Measurements from ENCODE around the gene CACNB2. TPM values are rescaled to one million over a fixed set of nuclear protein-coding genes. Genes with fewer than 3 reads are reported as not detected.

Gene CACNB2
- total RNA-seq, 1 donor from 2014 or later = not detected

DNA sequence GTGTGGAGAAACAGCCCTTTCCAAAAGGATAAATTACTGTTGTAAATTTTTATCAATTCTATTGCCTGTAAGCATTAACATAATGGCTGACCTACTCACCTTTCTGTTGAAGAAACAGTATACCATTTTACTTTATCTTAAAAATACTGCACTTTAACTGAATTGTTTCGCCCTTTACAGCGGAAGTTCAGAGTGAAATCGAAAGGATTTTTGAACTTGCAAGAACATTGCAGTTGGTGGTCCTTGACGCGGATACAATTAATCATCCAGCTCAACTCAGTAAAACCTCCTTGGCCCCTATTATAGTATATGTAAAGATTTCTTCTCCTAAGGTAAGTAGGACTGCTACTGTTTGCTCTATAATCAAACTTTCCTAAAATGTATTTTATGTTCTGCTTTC lies 393.7 kb downstream of the CACNB2 start:
- DNase-seq = no peak
- Mint-ChIP-seq H3K27ac (no peak overlapping the region), H3K27me3 (no peaks in the 10 kb centered on the region), H3K4me1 (no peaks in the 10 kb centered on the region), H3K9me3 (peaks cover 7% of the 10 kb centered on the region), H3K4me3 (no peak overlapping the region), H3K36me3 (ENCODE audit: low read depth) (peaks cover 40% of the 10 kb centered on the region)
- CTCF ChIA-PET = no interaction called here
- TF ChIP-seq, protein P1, sequence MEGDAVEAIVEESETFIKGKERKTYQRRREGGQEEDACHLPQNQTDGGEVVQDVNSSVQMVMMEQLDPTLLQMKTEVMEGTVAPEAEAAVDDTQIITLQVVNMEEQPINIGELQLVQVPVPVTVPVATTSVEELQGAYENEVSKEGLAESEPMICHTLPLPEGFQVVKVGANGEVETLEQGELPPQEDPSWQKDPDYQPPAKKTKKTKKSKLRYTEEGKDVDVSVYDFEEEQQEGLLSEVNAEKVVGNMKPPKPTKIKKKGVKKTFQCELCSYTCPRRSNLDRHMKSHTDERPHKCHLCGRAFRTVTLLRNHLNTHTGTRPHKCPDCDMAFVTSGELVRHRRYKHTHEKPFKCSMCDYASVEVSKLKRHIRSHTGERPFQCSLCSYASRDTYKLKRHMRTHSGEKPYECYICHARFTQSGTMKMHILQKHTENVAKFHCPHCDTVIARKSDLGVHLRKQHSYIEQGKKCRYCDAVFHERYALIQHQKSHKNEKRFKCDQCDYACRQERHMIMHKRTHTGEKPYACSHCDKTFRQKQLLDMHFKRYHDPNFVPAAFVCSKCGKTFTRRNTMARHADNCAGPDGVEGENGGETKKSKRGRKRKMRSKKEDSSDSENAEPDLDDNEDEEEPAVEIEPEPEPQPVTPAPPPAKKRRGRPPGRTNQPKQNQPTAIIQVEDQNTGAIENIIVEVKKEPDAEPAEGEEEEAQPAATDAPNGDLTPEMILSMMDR (IDR thresholded peaks at IDR 0.05) = no peak
- no peak for ATAC-seq (ENCODE audit: low read depth)
- intact Hi-C loops (cut with micrococcal nuclease) = no loop called here
- POLR2A ChIA-PET = no interaction called here

DNA sequence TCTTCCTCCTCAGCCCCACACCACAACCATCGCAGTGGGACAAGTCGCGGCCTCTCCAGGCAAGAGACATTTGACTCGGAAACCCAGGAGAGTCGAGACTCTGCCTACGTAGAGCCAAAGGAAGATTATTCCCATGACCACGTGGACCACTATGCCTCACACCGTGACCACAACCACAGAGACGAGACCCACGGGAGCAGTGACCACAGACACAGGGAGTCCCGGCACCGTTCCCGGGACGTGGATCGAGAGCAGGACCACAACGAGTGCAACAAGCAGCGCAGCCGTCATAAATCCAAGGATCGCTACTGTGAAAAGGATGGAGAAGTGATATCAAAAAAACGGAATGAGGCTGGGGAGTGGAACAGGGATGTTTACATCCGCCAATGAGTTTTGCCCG lies 399.1 kb downstream of the CACNB2 start:
- Mint-ChIP-seq H3K4me3 (no peak overlapping the region), H3K9me3 (no peaks in the 10 kb centered on the region), H3K36me3 (ENCODE audit: low read depth) (peaks cover 57% of the 10 kb centered on the region), H3K4me1 (no peaks in the 10 kb centered on the region), H3K27ac (no peak overlapping the region), H3K27me3 (no peaks in the 10 kb centered on the region)
- ATAC-seq (ENCODE audit: low read depth) = no peak
- ChIA-PET POLR2A (no interaction called here), CTCF (no interaction called here)
- TF ChIP-seq, protein P1 (IDR thresholded peaks at IDR 0.05) = no peak
- intact Hi-C loops (cut with micrococcal nuclease) = no loop called here
- DNase-seq = no peak

DNA sequence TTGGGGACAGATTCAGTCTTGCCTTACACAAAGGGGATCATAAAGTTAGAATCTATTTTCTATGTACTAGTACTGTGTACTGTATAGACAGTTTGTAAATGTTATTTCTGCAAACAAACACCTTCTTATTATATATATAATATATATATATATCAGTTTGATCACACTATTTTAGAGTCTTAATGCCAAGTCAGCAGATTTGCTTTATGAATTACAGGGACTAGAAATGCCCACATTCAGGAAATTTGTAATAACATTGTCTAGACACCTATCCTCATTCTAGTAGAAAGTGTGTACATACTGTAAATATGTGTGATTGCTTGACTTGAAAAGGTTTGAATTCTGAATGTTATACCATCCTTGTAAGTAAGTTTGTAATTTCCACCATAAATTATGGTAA lies 400.0 kb downstream of the CACNB2 start:
- ChIA-PET CTCF (no interaction called here), POLR2A (no interaction called here)
- no peak for DNase-seq
- Mint-ChIP-seq H3K4me3 (no peak overlapping the region), H3K27me3 (no peaks in the 10 kb centered on the region), H3K27ac (no peak overlapping the region), H3K36me3 (ENCODE audit: low read depth) (peaks cover 59% of the 10 kb centered on the region), H3K9me3 (no peaks in the 10 kb centered on the region), H3K4me1 (no peaks in the 10 kb centered on the region)
- TF ChIP-seq, protein P1 (IDR thresholded peaks at IDR 0.05) = no peak
- intact Hi-C loops (cut with micrococcal nuclease) = no loop called here
- ATAC-seq (ENCODE audit: low read depth) = no peak

DNA sequence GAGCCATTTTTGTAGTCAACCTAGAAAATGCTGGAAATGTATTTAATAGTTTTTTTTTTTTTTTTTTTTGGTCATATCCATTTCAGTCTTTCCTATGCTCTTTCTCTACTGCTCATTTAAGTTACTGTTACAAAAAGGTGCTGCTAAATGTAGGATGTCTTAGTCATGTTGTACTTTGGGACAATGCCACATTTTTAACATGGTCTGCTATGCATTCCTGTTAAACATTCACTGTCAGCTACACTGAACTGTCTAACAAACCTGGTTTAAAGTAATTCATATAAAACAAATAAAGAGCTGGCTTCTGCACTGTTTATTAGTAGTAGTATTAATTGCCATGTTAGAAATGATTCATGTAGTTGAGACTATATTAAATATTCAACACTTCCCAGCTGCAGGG lies 402.6 kb downstream of the CACNB2 start:
- H3K9me3 Mint-ChIP-seq = no peaks in the 10 kb centered on the region
- no peak for DNase-seq
- ChIA-PET POLR2A (no interaction called here), CTCF (no interaction called here)
- H3K36me3 Mint-ChIP-seq (ENCODE audit: low read depth) = peaks cover 68% of the 10 kb centered on the region
- TF ChIP-seq, protein P1 (IDR thresholded peaks at IDR 0.05) = no peak
- no peak overlapping the region for H3K4me3 Mint-ChIP-seq
- H3K27me3 Mint-ChIP-seq = no peaks in the 10 kb centered on the region
- no peak overlapping the region for H3K27ac Mint-ChIP-seq
- no peaks in the 10 kb centered on the region for H3K4me1 Mint-ChIP-seq
- no peak for ATAC-seq (ENCODE audit: low read depth)
- intact Hi-C loops (cut with micrococcal nuclease) = no loop called here

DNA sequence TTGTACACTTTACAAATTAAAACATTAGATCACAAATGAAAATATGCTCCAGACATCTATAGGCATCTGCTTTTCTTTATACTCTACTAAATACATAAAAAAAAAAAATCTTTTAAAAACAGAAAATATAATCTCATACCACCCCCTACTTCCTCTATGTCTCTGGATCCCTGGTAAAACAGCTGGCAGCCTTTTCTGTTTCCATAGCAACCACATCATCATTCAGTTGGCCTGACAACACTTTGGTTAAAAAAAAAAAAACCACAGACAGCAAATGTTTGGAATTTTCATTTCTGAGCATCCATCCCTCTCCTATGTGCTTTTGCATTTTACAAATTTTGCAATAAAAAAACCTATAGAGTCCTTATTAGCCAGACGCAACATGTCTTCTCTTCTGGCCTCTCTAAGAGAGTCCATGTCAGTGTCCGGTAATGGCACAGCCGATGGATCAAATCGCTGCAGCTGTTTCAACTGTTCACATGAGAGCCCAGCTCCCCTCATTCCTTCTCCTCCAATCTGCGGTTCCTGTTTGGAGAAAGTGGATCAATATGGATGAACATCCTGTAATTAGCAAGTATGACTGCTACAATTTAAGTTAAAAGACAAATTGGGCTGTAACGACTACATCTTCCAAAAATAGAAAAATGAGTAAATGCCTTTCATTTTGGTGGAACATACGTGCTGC lies 405.5 kb downstream of the CACNB2 start:
- ChIA-PET CTCF (no interaction called here), POLR2A (no interaction called here)
- Mint-ChIP-seq H3K4me1 (no peaks in the 10 kb centered on the region), H3K9me3 (no peaks in the 10 kb centered on the region), H3K4me3 (no peak overlapping the region), H3K27me3 (no peaks in the 10 kb centered on the region), H3K36me3 (ENCODE audit: low read depth) (peaks cover 71% of the 10 kb centered on the region), H3K27ac (no peak overlapping the region)
- TF ChIP-seq, protein P1 (IDR thresholded peaks at IDR 0.05) = no peak
- ATAC-seq (ENCODE audit: low read depth) (no peak), DNase-seq (no peak)
- intact Hi-C loops (cut with micrococcal nuclease) = no loop called here
